SK-N-SH treated with all-trans-retinoic acid at 6 μM for 48 hours (cell line): ENCODE data around the gene TAOK3.
"Not testable (repeated sequence)": the region's sequence is repeated elsewhere in the genome, so short reads cannot be mapped to it uniquely, and the experiment has no call there.

ENCODE experiments used
- ATAC-seq: fragments of 200-7000 bp; cut with Tn5 transposase; 3 replicates; pipeline ENCODE4 v1.9.1; 2020; ENCODE audit warnings: mild to moderate bottlenecking, moderate library complexity
- ARNTL ChIP-seq: fragments of 450-650 bp; formaldehyde crosslinking; IDR thresholded peaks from 2 replicates; pipeline ENCODE4 v1.5.0; 2020; ENCODE audit warnings: low read depth, mild to moderate bottlenecking, moderate library complexity, borderline replicate concordance
- BACH2 ChIP-seq: fragments of 250-450 bp; sonication (Bioruptor Pico); IDR thresholded peaks from 2 replicates; pipeline ENCODE4 v1.9.0; 2021; ENCODE audit warnings: mild to moderate bottlenecking, borderline replicate concordance
- CSDC2 ChIP-seq: fragments of 250-450 bp; sonication (Bioruptor Pico); IDR thresholded peaks from 2 replicates; pipeline ENCODE4 v1.5.0; 2020; ENCODE audit warnings: mild to moderate bottlenecking, moderate library complexity
- GLIS3 ChIP-seq: fragments of 250-450 bp; sonication (Bioruptor Pico); IDR thresholded peaks from 2 replicates; pipeline ENCODE4 v1.5.0; 2020; ENCODE audit warnings: mild to moderate bottlenecking, moderate library complexity
- ISL1 ChIP-seq: fragments of 250-450 bp; sonication (Bioruptor Pico); IDR thresholded peaks from 2 replicates; pipeline ENCODE4 v2.1.2; 2022; ENCODE audit warnings: mild to moderate bottlenecking, moderate library complexity
- OSR1 ChIP-seq: fragments of 250-450 bp; sonication (Bioruptor Pico); IDR thresholded peaks from 2 replicates; pipeline ENCODE4 v1.8.0; 2022; ENCODE audit warnings: moderate library complexity, mild to moderate bottlenecking, inconsistent platforms
- POU6F1 ChIP-seq: fragments of 250-450 bp; sonication (Bioruptor Pico); IDR thresholded peaks from 2 replicates; pipeline ENCODE4 v1.8.0; 2021; ENCODE audit warnings: low read depth, mild to moderate bottlenecking, moderate library complexity, borderline replicate concordance
- PPARA ChIP-seq: fragments of 250-450 bp; sonication (Bioruptor Pico); IDR thresholded peaks from 2 replicates; pipeline ENCODE4 v1.5.0; 2020; ENCODE audit warnings: mild to moderate bottlenecking, borderline replicate concordance
- RARB ChIP-seq: fragments of 250-450 bp; sonication (Bioruptor Pico); IDR thresholded peaks from 2 replicates; pipeline ENCODE4 v1.8.0; 2021; ENCODE audit warnings: mild to moderate bottlenecking, moderate library complexity
- SNAI2 ChIP-seq: fragments of 250-450 bp; sonication (Bioruptor Pico); IDR thresholded peaks from 2 replicates; pipeline ENCODE4 v1.5.0; 2020; ENCODE audit warnings: mild to moderate bottlenecking, moderate library complexity
- TCF4 ChIP-seq: fragments of 250-450 bp; sonication (Bioruptor Pico); IDR thresholded peaks from 2 replicates; pipeline ENCODE4 v1.8.0; 2021; ENCODE audit warnings: mild to moderate bottlenecking, moderate library complexity, borderline replicate concordance
- TOX ChIP-seq: fragments of 250-450 bp; sonication (Bioruptor Pico); IDR thresholded peaks from 2 replicates; pipeline ENCODE4 v1.8.0; 2021; ENCODE audit warnings: mild to moderate bottlenecking, moderate library complexity, borderline replicate concordance
- TSHZ2 ChIP-seq: fragments of 250-450 bp; sonication (Bioruptor Pico); IDR thresholded peaks from 2 replicates; pipeline ENCODE4 v1.5.0; 2020; ENCODE audit warnings: mild to moderate bottlenecking, moderate library complexity
- ZC3H10 ChIP-seq: fragments of 250-450 bp; sonication (Bioruptor Pico); IDR thresholded peaks from 2 replicates; pipeline ENCODE4 v1.5.1; 2021; ENCODE audit warnings: mild to moderate bottlenecking, moderate library complexity
- ZFP3 ChIP-seq: fragments of 250-450 bp; sonication (Bioruptor Pico); IDR thresholded peaks from 2 replicates; pipeline ENCODE4 v1.5.0; 2020; ENCODE audit warnings: mild to moderate bottlenecking, moderate library complexity
- ZFP30 ChIP-seq: fragments of 450-650 bp; formaldehyde crosslinking; IDR thresholded peaks from 2 replicates; pipeline ENCODE4 v1.5.0; 2022; ENCODE audit warnings: mild to moderate bottlenecking, moderate library complexity
- ZNF565 ChIP-seq: fragments of 450-650 bp; formaldehyde crosslinking; conservative IDR thresholded peaks from 2 replicates; pipeline ENCODE4 v1.5.0; 2020; ENCODE audit warnings: low read depth, mild to moderate bottlenecking, moderate library complexity
- ZNF70 ChIP-seq: fragments of 450-650 bp; formaldehyde crosslinking; IDR thresholded peaks from 2 replicates; pipeline ENCODE4 v1.5.0; 2020; ENCODE audit warnings: mild to moderate bottlenecking, moderate library complexity
- ZNF8 ChIP-seq: fragments of 450-650 bp; formaldehyde crosslinking; IDR thresholded peaks from 2 replicates; pipeline ENCODE4 v1.5.0; 2020; ENCODE audit warnings: mild to moderate bottlenecking, moderate library complexity
- TF ChIP-seq, protein P1 (sequence below): fragments of 250-450 bp; sonication (Bioruptor Pico); IDR thresholded peaks from 2 replicates; pipeline ENCODE4 v1.8.0; 2020; ENCODE audit warnings: mild to moderate bottlenecking, moderate library complexity, borderline replicate concordance
- TF ChIP-seq, protein P2 (sequence below): fragments of 250-450 bp; sonication (Bioruptor Pico); IDR thresholded peaks from 2 replicates; pipeline ENCODE4 v1.5.1; 2020; ENCODE audit warnings: low read depth, mild to moderate bottlenecking, moderate library complexity
- TF ChIP-seq, protein P3 (sequence below): fragments of 250-450 bp; sonication (Bioruptor Pico); IDR thresholded peaks from 2 replicates; pipeline ENCODE4 v1.5.1; 2021; ENCODE audit warnings: mild to moderate bottlenecking, moderate library complexity

Gene TAOK3

GRCh38 chr12:118354903-118355302 is 17.8 kb downstream of the TAOK3 start:
- TF ChIP-seq ZNF70 (CRISPR knock-in tag) (no peak), ZC3H10 (CRISPR knock-in tag) (no peak), ZNF565 (CRISPR knock-in tag) (no peak), SNAI2 (CRISPR knock-in tag) (no peak), POU6F1 (CRISPR knock-in tag) (no peak)
- ATAC-seq: no peak

DNA sequence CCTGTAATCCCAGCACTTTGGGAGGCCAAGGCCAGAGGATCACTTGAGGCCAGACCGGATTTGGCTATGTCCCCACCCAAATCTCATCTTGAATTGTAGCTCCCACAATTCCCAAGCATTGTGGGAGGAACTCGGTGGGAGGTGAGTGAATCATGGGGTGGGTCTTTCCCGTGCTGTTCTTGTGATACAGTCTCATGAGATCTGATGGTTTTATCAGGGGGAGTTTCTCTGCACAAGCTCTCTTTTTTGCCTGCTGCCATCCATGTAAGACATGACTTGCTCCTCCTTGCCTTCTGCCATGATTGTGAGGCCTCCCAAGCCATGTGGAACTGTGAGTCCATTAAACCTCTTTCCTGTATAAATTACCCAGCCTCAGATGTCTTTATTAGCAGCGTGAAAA is 18.2 kb downstream of the TAOK3 start:
- not testable (repeated sequence) for ATAC-seq

- ATAC-seq: no peak
- TF ChIP-seq OSR1 (CRISPR knock-in tag): no peak
- no peak for TF ChIP-seq RARB (CRISPR knock-in tag)
- TF ChIP-seq POU6F1 (CRISPR knock-in tag): no peak
- no peak for TF ChIP-seq ISL1
- no peak for TF ChIP-seq ZC3H10 (CRISPR knock-in tag)
- no peak for TF ChIP-seq TOX
- no peak for TF ChIP-seq GLIS3
- no peak for TF ChIP-seq CSDC2
- TF ChIP-seq BACH2: no peak
These were observed 19.0 kb downstream of the TAOK3 start for GRCh38 chr12:118353721-118354120.

DNA sequence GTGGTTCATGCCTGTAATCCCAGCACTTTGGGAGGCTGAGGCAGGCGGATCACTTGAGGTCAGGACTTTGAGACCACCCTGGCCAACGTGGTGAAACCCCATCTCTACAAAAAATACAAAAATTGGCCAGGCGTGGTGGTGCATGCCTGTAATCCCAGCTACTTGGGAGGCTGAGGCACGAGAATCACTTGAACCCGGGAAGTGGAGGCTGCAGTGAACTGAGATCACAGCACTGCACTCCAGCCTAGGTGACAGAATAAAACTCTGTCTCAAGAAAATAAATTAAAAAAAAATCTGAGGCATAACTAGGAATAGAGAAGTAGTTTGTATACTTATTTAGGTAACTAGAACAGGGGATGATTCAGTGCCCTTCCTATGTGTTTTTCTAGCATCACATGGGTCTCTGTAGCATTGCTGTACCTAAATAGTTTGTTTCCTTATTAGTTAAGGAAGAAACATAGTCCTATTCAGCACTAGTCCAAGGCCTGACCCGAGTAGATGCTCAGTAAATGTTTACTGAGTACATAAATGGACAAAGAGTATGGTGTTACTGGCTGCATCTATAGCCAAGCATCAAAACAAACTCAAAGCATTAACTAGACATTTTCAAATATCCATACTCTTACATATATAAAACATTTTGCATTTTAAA is 21.7 kb downstream of the TAOK3 start:
- no peak for TF ChIP-seq PPARA (CRISPR knock-in tag)
- TF ChIP-seq ZNF565 (CRISPR knock-in tag): no peak
- TF ChIP-seq GLIS3: no peak
- TF ChIP-seq, protein P1, sequence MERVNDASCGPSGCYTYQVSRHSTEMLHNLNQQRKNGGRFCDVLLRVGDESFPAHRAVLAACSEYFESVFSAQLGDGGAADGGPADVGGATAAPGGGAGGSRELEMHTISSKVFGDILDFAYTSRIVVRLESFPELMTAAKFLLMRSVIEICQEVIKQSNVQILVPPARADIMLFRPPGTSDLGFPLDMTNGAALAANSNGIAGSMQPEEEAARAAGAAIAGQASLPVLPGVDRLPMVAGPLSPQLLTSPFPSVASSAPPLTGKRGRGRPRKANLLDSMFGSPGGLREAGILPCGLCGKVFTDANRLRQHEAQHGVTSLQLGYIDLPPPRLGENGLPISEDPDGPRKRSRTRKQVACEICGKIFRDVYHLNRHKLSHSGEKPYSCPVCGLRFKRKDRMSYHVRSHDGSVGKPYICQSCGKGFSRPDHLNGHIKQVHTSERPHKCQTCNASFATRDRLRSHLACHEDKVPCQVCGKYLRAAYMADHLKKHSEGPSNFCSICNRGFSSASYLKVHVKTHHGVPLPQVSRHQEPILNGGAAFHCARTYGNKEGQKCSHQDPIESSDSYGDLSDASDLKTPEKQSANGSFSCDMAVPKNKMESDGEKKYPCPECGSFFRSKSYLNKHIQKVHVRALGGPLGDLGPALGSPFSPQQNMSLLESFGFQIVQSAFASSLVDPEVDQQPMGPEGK (CRISPR knock-in tag): no peak
- TF ChIP-seq, protein P2, sequence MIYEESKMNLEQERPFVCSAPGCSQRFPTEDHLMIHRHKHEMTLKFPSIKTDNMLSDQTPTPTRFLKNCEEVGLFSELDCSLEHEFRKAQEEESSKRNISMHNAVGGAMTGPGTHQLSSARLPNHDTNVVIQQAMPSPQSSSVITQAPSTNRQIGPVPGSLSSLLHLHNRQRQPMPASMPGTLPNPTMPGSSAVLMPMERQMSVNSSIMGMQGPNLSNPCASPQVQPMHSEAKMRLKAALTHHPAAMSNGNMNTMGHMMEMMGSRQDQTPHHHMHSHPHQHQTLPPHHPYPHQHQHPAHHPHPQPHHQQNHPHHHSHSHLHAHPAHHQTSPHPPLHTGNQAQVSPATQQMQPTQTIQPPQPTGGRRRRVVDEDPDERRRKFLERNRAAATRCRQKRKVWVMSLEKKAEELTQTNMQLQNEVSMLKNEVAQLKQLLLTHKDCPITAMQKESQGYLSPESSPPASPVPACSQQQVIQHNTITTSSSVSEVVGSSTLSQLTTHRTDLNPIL (CRISPR knock-in tag): no peak
- TF ChIP-seq, protein P3, sequence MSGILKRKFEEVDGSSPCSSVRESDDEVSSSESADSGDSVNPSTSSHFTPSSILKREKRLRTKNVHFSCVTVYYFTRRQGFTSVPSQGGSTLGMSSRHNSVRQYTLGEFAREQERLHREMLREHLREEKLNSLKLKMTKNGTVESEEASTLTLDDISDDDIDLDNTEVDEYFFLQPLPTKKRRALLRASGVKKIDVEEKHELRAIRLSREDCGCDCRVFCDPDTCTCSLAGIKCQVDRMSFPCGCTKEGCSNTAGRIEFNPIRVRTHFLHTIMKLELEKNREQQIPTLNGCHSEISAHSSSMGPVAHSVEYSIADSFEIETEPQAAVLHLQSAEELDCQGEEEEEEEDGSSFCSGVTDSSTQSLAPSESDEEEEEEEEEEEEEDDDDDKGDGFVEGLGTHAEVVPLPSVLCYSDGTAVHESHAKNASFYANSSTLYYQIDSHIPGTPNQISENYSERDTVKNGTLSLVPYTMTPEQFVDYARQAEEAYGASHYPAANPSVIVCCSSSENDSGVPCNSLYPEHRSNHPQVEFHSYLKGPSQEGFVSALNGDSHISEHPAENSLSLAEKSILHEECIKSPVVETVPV: no peak
- no peak for TF ChIP-seq RARB (CRISPR knock-in tag)
- TF ChIP-seq SNAI2 (CRISPR knock-in tag): no peak
- TF ChIP-seq ZNF70 (CRISPR knock-in tag): no peak
- TF ChIP-seq ZNF8 (CRISPR knock-in tag): no peak
- TF ChIP-seq BACH2: no peak
- TF ChIP-seq TOX: no peak
- no peak for TF ChIP-seq ZFP30 (CRISPR knock-in tag)
- TF ChIP-seq ZFP3 (CRISPR knock-in tag): no peak
- no peak for TF ChIP-seq TCF4 (CRISPR knock-in tag)
- TF ChIP-seq TSHZ2 (CRISPR knock-in tag): no peak
- TF ChIP-seq POU6F1 (CRISPR knock-in tag): no peak
- TF ChIP-seq CSDC2: no peak
- no peak for TF ChIP-seq ARNTL (CRISPR knock-in tag)
- no peak for ATAC-seq
